Trophoblast cell (in vitro differentiated cells and primary cell): ENCODE data around the gene TOLLIP.

Experiments
- DNase-seq, 2 donors: peaks; one replicate each; pipeline ENCODE4 v3.0.0-alpha.2; 2016
- H2AFZ ChIP-seq: 2 replicates; pipeline ENCODE4 v1.6.1; 2013; ENCODE audit warnings: low read length, moderate library complexity, mild to moderate bottlenecking; ENCODE audit not compliant: insufficient read depth, poor library complexity
- H2AK5ac ChIP-seq: 2 replicates; pipeline ENCODE4 v1.6.1; 2013; ENCODE audit warnings: mild to moderate bottlenecking, low read length
- H2BK120ac ChIP-seq: 2 replicates; pipeline ENCODE4 v1.6.1; 2013; ENCODE audit warnings: low read length, mild to moderate bottlenecking, moderate library complexity; ENCODE audit not compliant: insufficient read depth, poor library complexity
- H2BK12ac ChIP-seq: 2 replicates; pipeline ENCODE4 v1.6.1; 2013; ENCODE audit warnings: mild to moderate bottlenecking, low read length, moderate library complexity
- H2BK5ac ChIP-seq: 2 replicates; pipeline ENCODE4 v1.6.1; 2013; ENCODE audit warnings: low read length, low read depth, moderate library complexity, mild to moderate bottlenecking; ENCODE audit not compliant: poor library complexity
- H3K14ac ChIP-seq: 2 replicates; pipeline ENCODE4 v1.6.1; 2013; ENCODE audit warnings: mild to moderate bottlenecking, low read length
- H3K18ac ChIP-seq: 2 replicates; pipeline ENCODE4 v1.6.1; 2013; ENCODE audit warnings: mild to moderate bottlenecking, low read length
- H3K23ac ChIP-seq: 2 replicates; pipeline ENCODE4 v1.6.1; 2013; ENCODE audit warnings: low read length
- H3K27ac ChIP-seq: 2 replicates; pipeline ENCODE4 v1.5.1; 2013; ENCODE audit warnings: low read depth, mild to moderate bottlenecking, inconsistent platforms, low read length, moderate library complexity
- H3K27me3 ChIP-seq: 2 replicates; pipeline ENCODE4 v1.6.1; 2013; ENCODE audit warnings: inconsistent platforms, mild to moderate bottlenecking, low read length, moderate library complexity; ENCODE audit not compliant: insufficient read depth
- H3K36me3 ChIP-seq, 2 experiments: 1 replicate in 1 of 2; 2 replicates in 1 of 2; pipeline ENCODE4 v1.6.1; 2013; ENCODE audit warnings: low read length in 2 of 2, mild to moderate bottlenecking in 2 of 2, moderate library complexity in 1 of 2; ENCODE audit not compliant: insufficient read depth in 2 of 2, control insufficient read depth in 1 of 2
- H3K4ac ChIP-seq: 2 replicates; pipeline ENCODE4 v1.6.1; 2013; ENCODE audit warnings: low read depth, mild to moderate bottlenecking, low read length, moderate library complexity
- H3K4me1 ChIP-seq, 2 experiments: 1 replicate in 1 of 2; 2 replicates in 1 of 2; pipeline ENCODE4 v1.6.1; 2013; ENCODE audit warnings: low read length in 2 of 2, mild to moderate bottlenecking in 2 of 2, moderate library complexity in 1 of 2; ENCODE audit not compliant: insufficient read depth in 2 of 2, control insufficient read depth in 1 of 2
- H3K4me2 ChIP-seq: 2 replicates; pipeline ENCODE4 v1.6.1; 2013; ENCODE audit warnings: inconsistent platforms, mild to moderate bottlenecking, low read length, moderate library complexity
- H3K4me3 ChIP-seq: 2 replicates; pipeline ENCODE4 v1.5.1; 2013; ENCODE audit warnings: mild to moderate bottlenecking, low read depth, low read length, inconsistent platforms
- H3K79me1 ChIP-seq: one replicate; pipeline ENCODE4 v1.6.1; 2013; ENCODE audit warnings: low read length
- H3K79me2 ChIP-seq: 2 replicates; pipeline ENCODE4 v1.6.1; 2013; ENCODE audit warnings: low read length, mild to moderate bottlenecking; ENCODE audit not compliant: control insufficient read depth, insufficient read depth, poor library complexity
- H3K9ac ChIP-seq: 2 replicates; pipeline ENCODE4 v1.6.1; 2013; ENCODE audit warnings: mild to moderate bottlenecking, low read length
- H3K9me3 ChIP-seq: 2 replicates; pipeline ENCODE4 v1.6.1; 2013; ENCODE audit warnings: low read depth, mild to moderate bottlenecking, control low read depth, inconsistent platforms, low read length; ENCODE audit not compliant: insufficient read depth
- H4K12ac ChIP-seq: 2 replicates; pipeline ENCODE4 v1.6.1; 2013; ENCODE audit warnings: low read depth, mild to moderate bottlenecking, low read length, moderate library complexity
- H4K8ac ChIP-seq: 2 replicates; pipeline ENCODE4 v1.6.1; 2013; ENCODE audit warnings: low read depth, mild to moderate bottlenecking, low read length, moderate library complexity
- H4K91ac ChIP-seq: one replicate; pipeline ENCODE4 v1.6.1; 2013; ENCODE audit warnings: low read depth, mild to moderate bottlenecking, low read length, moderate library complexity
- WGBS: extraction: QIAGEN DNeasy Blood & Tissue Kit; methylation state at CpG from one replicate; pipeline ENCODE4 v1.1.7; 2013; ENCODE audit warnings: missing lambda C conversion rate; ENCODE audit not compliant: insufficient read length, insufficient coverage; ENCODE audit errors: extremely low coverage; 5-methylcytosine and 5-hydroxymethylcytosine counted together

The TOLLIP gene

GRCh38 chr11:1310772-1311468, 1.5 kb upstream of the TOLLIP start:
- Histone ChIP-seq H4K12ac (no peak overlapping the region), H3K9me3 (peaks cover 1% of the 10 kb centered on the region), H3K4ac (no peak overlapping the region), H2BK5ac (no peak overlapping the region), H3K27me3 (no peaks in the 10 kb centered on the region), H4K91ac (no peak overlapping the region), H2BK12ac (no peak overlapping the region), H2AK5ac (no peak overlapping the region), H3K79me1 (peaks cover 12% of the 10 kb centered on the region), H4K8ac (no peak overlapping the region), H3K18ac (no peak overlapping the region), H3K4me1 (peaks cover 10 to 18% of the 10 kb centered on the region in 2 experiments), H3K27ac (no peak overlapping the region), H3K23ac (no peak overlapping the region), H2BK120ac (no peak overlapping the region), H3K79me2 (peaks cover 19% of the 10 kb centered on the region), H3K36me3 (peaks cover 9 to 12% of the 10 kb centered on the region in 2 experiments), H2AFZ (no peak overlapping the region), H3K4me3 (no peak overlapping the region), H3K9ac (no peak overlapping the region), H3K14ac (no peak overlapping the region), H3K4me2 (no peak overlapping the region)
- no peak for DNase-seq
- no CpG with 5 or more reads among the region's 15 CpGs for WGBS

- H2AFZ ChIP-seq, result peak overlapping the region; percentile 72
- H2BK120ac ChIP-seq, result peak overlapping the region; percentile 50
- no peak overlapping the region for H3K27ac ChIP-seq
- H3K4me2 ChIP-seq, result peak overlapping the region; percentile 78
- peaks cover 13 to 16% of the 10 kb centered on the region in 2 experiments for H3K36me3 ChIP-seq
- peaks cover 1% of the 10 kb centered on the region for H3K9me3 ChIP-seq
- peaks cover 12% of the 10 kb centered on the region for H3K79me1 ChIP-seq
- no peak overlapping the region for H2AK5ac ChIP-seq
- H2BK12ac ChIP-seq, result no peak overlapping the region
- peak overlapping the region; percentile 91 for H3K14ac ChIP-seq
- peak overlapping the region; percentile 91 for H3K4ac ChIP-seq
- no peaks in the 10 kb centered on the region for H3K27me3 ChIP-seq
- peak overlapping the region; percentile 99 for H4K12ac ChIP-seq
- H3K4me1 ChIP-seq, result peaks cover 10 to 18% of the 10 kb centered on the region in 2 experiments
- peak overlapping the region; percentile 79 for H3K4me3 ChIP-seq
- H3K18ac ChIP-seq, result peak overlapping the region; percentile 95
- H4K91ac ChIP-seq, result peak overlapping the region; percentile 69
- peak overlapping the region; percentile 90 for H3K9ac ChIP-seq
- H2BK5ac ChIP-seq, result no peak overlapping the region
- WGBS, result no CpG with 5 or more reads among the region's 18 CpGs
- H3K79me2 ChIP-seq, result peaks cover 19% of the 10 kb centered on the region
- no peak overlapping the region for H3K23ac ChIP-seq
- DNase-seq, result no peak
- peak overlapping the region; percentile 97 for H4K8ac ChIP-seq
These were observed 871 bp upstream of the TOLLIP start for GRCh38 chr11:1310318-1310687.

GRCh38 chr11:1308743-1309497, 512 bp downstream of the TOLLIP start:
- peak overlapping the region; percentile 85 for H2BK5ac ChIP-seq
- peak overlapping the region; percentile 96 for H4K8ac ChIP-seq
- peak overlapping the region; percentile 99 for H3K18ac ChIP-seq
- H3K9me3 ChIP-seq, result peaks cover 1% of the 10 kb centered on the region
- peak overlapping the region; percentile 86 for H2BK120ac ChIP-seq
- no CpG with 5 or more reads among the region's 58 CpGs for WGBS
- H3K4me1 ChIP-seq, result peaks cover 10 to 18% of the 10 kb centered on the region in 2 experiments
- peak overlapping the region; percentile 100 for H3K4me3 ChIP-seq
- peak overlapping the region; percentile 71 for H2AK5ac ChIP-seq
- H3K9ac ChIP-seq, result peak overlapping the region; percentile 87
- H3K36me3 ChIP-seq, result peaks cover 16 to 20% of the 10 kb centered on the region in 2 experiments
- H3K4ac ChIP-seq, result peak overlapping the region; percentile 97
- no peak overlapping the region for H3K23ac ChIP-seq
- no peaks in the 10 kb centered on the region for H3K27me3 ChIP-seq
- H2BK12ac ChIP-seq, result no peak overlapping the region
- peaks cover 21% of the 10 kb centered on the region for H3K79me2 ChIP-seq
- peak overlapping the region; percentile 99 for H2AFZ ChIP-seq
- peak overlapping the region; percentile 93 for H4K91ac ChIP-seq
- no peak for DNase-seq
- peak overlapping the region; percentile 95 for H3K4me2 ChIP-seq
- H3K14ac ChIP-seq, result peak overlapping the region; percentile 96
- peak overlapping the region; percentile 87 for H4K12ac ChIP-seq
- H3K27ac ChIP-seq, result no peak overlapping the region
- H3K79me1 ChIP-seq, result peaks cover 12% of the 10 kb centered on the region

- no peak overlapping the region for H2AK5ac ChIP-seq
- H3K4me3 ChIP-seq, result no peak overlapping the region
- H4K8ac ChIP-seq, result no peak overlapping the region
- H3K79me1 ChIP-seq, result peaks cover 12% of the 10 kb centered on the region
- peaks cover 21% of the 10 kb centered on the region for H3K79me2 ChIP-seq
- H3K4ac ChIP-seq, result peak overlapping the region; percentile 97
- no peak overlapping the region for H3K9ac ChIP-seq
- H4K12ac ChIP-seq, result no peak overlapping the region
- peaks cover 16 to 23% of the 10 kb centered on the region in 2 experiments for H3K36me3 ChIP-seq
- no peak for DNase-seq
- peak overlapping the region; percentile 95 for H3K4me2 ChIP-seq
- peak overlapping the region; percentile 33 for H3K18ac ChIP-seq
- H2AFZ ChIP-seq, result no peak overlapping the region
- H2BK12ac ChIP-seq, result no peak overlapping the region
- H3K4me1 ChIP-seq, result peaks cover 10 to 22% of the 10 kb centered on the region in 2 experiments
- H4K91ac ChIP-seq, result no peak overlapping the region
- H3K27ac ChIP-seq, result no peak overlapping the region
- no peaks in the 10 kb centered on the region for H3K27me3 ChIP-seq
- WGBS, result no CpG with 5 or more reads among the region's 21 CpGs
- peaks cover 3% of the 10 kb centered on the region for H3K9me3 ChIP-seq
- no peak overlapping the region for H3K23ac ChIP-seq
- no peak overlapping the region for H2BK5ac ChIP-seq
- no peak overlapping the region for H3K14ac ChIP-seq
- H2BK120ac ChIP-seq, result no peak overlapping the region
These were observed 1.3 kb downstream of the TOLLIP start for GRCh38 chr11:1307998-1308742.
